ENCODE results near the gene ETV2.
"Not testable (repeated sequence)": the region's sequence is repeated elsewhere in the genome, so short reads cannot be mapped to it uniquely, and the experiment has no call there.

The ETV2 gene

GRCh38 chr19:35628565-35629331 is 12.8 kb upstream of the ETV2 start, which contains the start of gene RBM42:
Gene RBM42 (plus strand): TSS chr19:35629036. CDS start chr19:35629154, 118 bp downstream.
- DNase-seq, result peak; percentile 100

- no peak for DNase-seq
Measured at GRCh38 chr19:35629332-35629633, 12.3 kb upstream of the ETV2 start.

GRCh38 chr19:35633727-35634440 is 7.7 kb upstream of the ETV2 start:
- DNase-seq, result no peak

GRCh38 chr19:35636651-35637050 is 4.9 kb upstream of the ETV2 start:
- DNase-seq, result no peak

- no peak for DNase-seq
Measured at GRCh38 chr19:35637165-35637564, 4.4 kb upstream of the ETV2 start.

- no peak for DNase-seq
Measured at GRCh38 chr19:35639321-35639639, 2.3 kb upstream of the ETV2 start.

GRCh38 chr19:35639863-35640262 is 1.7 kb upstream of the ETV2 start:
- DNase-seq, result no peak

GRCh38 chr19:35642312-35642711 is 767 bp downstream of the ETV2 start:
- no peak for DNase-seq

GRCh38 chr19:35642798-35643254 is 1.3 kb downstream of the ETV2 start:
- DNase-seq, result no peak

- DNase-seq, result peak; percentile 95
Measured at GRCh38 chr19:35643255-35644205, 2.0 kb downstream of the ETV2 start.

GRCh38 chr19:35644206-35644986 is 2.9 kb downstream of the ETV2 start:
- DNase-seq, result peak; percentile 99

GRCh38 chr19:35644987-35645679 is 3.6 kb downstream of the ETV2 start:
- DNase-seq, result peak; percentile 96

- no peak for DNase-seq
Measured at GRCh38 chr19:35645680-35646511, 4.4 kb downstream of the ETV2 start.

- peak; percentile 99 for DNase-seq
Measured at GRCh38 chr19:35648017-35648961, 6.7 kb downstream of the ETV2 start, which contains the start of gene COX6B1. Gene COX6B1 (plus strand): TSS chr19:35648323. CDS start chr19:35651244, 2,921 bp downstream.

- no peak for DNase-seq
Measured at GRCh38 chr19:35650581-35650980, 9.0 kb downstream of the ETV2 start.

GRCh38 chr19:35654828-35655227 is 13.3 kb downstream of the ETV2 start:
- DNase-seq, result not testable (repeated sequence)

- no peak for DNase-seq
Measured at GRCh38 chr19:35655600-35655999, 14.1 kb downstream of the ETV2 start.

- no peak for DNase-seq
Measured at GRCh38 chr19:35656700-35657099, 15.2 kb downstream of the ETV2 start.

GRCh38 chr19:35657904-35658700 is 16.6 kb downstream of the ETV2 start:
- DNase-seq, result no peak

Data from OCI-M1 (cell line).